Measurements from ENCODE around the gene CPNE9.

Gene CPNE9

GRCh38 chr3:9703736-9704346 is at the start of gene CPNE9:
Gene CPNE9 (plus strand): TSS chr3:9703833. CDS start chr3:9703997, 164 bp downstream.
- no peak for DNase-seq (ENCODE audit: low spot score)

GRCh38 chr3:9659849-9660248 is 43.8 kb upstream of the CPNE9 start:
- DNase-seq (ENCODE audit: low spot score), result no peak

GRCh38 chr3:9660972-9661371 is 42.7 kb upstream of the CPNE9 start:
- no peak for DNase-seq (ENCODE audit: low spot score)

- DNase-seq (ENCODE audit: low spot score), result no peak
Observed at GRCh38 chr3:9664119-9664751, 39.4 kb upstream of the CPNE9 start.

- no peak for DNase-seq (ENCODE audit: low spot score)
Observed at GRCh38 chr3:9666704-9667445, 36.8 kb upstream of the CPNE9 start.

GRCh38 chr3:9669277-9669676 is 34.4 kb upstream of the CPNE9 start:
- no peak for DNase-seq (ENCODE audit: low spot score)

- DNase-seq (ENCODE audit: low spot score), result no peak
Observed at GRCh38 chr3:9669720-9670432, 33.8 kb upstream of the CPNE9 start.

GRCh38 chr3:9673082-9673481 is 30.6 kb upstream of the CPNE9 start:
- no peak for DNase-seq (ENCODE audit: low spot score)

GRCh38 chr3:9673752-9674151 is 29.9 kb upstream of the CPNE9 start:
- DNase-seq (ENCODE audit: low spot score), result no peak

GRCh38 chr3:9675736-9676290 is 27.8 kb upstream of the CPNE9 start:
- DNase-seq (ENCODE audit: low spot score), result no peak

- DNase-seq (ENCODE audit: low spot score), result no peak
Observed at GRCh38 chr3:9676785-9677184, 26.8 kb upstream of the CPNE9 start.

- DNase-seq (ENCODE audit: low spot score), result no peak
Observed at GRCh38 chr3:9678493-9678892, 25.1 kb upstream of the CPNE9 start.

- DNase-seq (ENCODE audit: low spot score), result no peak
Observed at GRCh38 chr3:9679476-9680080, 24.1 kb upstream of the CPNE9 start.

- DNase-seq (ENCODE audit: low spot score), result no peak
Observed at GRCh38 chr3:9681011-9681722, 22.5 kb upstream of the CPNE9 start.

GRCh38 chr3:9681723-9682081 is 21.9 kb upstream of the CPNE9 start:
- DNase-seq (ENCODE audit: low spot score), result no peak

- DNase-seq (ENCODE audit: low spot score), result no peak
Observed at GRCh38 chr3:9682096-9682495, 21.5 kb upstream of the CPNE9 start.

- DNase-seq (ENCODE audit: low spot score), result no peak
Observed at GRCh38 chr3:9683426-9683825, 20.2 kb upstream of the CPNE9 start.

- DNase-seq (ENCODE audit: low spot score), result no peak
Observed at GRCh38 chr3:9685216-9686049, 18.2 kb upstream of the CPNE9 start.

GRCh38 chr3:9686050-9686550 is 17.5 kb upstream of the CPNE9 start:
- no peak for DNase-seq (ENCODE audit: low spot score)

GRCh38 chr3:9686703-9687102 is 16.9 kb upstream of the CPNE9 start:
- no peak for DNase-seq (ENCODE audit: low spot score)
